Suppressor macrophage (primary cell): Measurements from ENCODE around the gene UBTF.
"Not testable (repeated sequence)": the region's sequence is repeated elsewhere in the genome, so short reads cannot be mapped to it uniquely, and the experiment has no call there.

Experiments
- DNase-seq, 4 experiments: peaks; one replicate each; pipeline ENCODE4 v3.0.0-alpha.2; 2020 to 2022

UBTF gene

DNA sequence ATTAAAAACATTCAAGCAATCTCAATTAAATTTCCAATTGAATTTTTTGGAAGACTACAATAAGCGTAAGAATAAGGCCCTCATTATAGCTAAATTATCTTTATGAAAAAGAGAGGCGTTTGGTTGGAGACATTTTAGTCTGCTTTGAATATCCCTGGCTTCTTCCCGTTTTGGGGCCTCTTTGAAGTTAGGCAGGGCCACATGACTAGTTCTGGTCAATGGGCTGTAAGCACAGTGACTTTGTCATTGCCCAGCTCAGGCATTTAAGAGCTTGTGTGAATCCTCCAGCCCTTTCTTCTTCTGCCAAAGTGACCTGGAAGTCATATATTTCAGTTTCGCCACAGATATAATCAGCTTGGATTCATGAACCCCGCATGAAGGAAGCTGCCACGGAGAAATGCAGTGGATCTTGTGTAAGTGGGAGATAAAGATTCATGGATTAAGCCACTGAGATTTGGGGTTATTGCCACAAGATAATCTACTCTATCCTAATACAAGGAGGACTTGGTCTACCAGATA is 21.7 kb upstream of the UBTF start:
- DNase-seq, result peak; percentile 65 to 82 (median 76)

DNA sequence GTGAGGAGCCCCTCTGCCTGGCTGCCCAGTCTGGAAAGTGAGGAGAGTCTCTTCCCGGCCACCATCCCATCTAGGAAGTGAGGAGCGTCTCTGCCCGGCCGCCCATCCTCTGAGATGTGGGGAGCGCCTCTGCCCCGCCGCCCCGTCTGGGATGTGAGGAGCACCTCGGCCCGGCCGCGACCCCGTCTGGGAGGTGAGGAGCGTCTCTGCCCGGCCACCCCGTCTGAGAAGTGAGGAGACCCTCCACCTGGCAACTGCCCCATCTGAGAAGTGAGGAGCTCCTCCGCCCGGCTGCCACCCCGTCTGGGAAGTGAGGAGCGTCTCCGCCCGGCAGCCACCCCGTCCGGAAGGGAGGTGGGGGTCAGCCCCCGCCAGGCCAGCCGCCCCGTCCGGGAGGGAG is 18.4 kb upstream of the UBTF start:
- not testable (repeated sequence) for DNase-seq

DNA sequence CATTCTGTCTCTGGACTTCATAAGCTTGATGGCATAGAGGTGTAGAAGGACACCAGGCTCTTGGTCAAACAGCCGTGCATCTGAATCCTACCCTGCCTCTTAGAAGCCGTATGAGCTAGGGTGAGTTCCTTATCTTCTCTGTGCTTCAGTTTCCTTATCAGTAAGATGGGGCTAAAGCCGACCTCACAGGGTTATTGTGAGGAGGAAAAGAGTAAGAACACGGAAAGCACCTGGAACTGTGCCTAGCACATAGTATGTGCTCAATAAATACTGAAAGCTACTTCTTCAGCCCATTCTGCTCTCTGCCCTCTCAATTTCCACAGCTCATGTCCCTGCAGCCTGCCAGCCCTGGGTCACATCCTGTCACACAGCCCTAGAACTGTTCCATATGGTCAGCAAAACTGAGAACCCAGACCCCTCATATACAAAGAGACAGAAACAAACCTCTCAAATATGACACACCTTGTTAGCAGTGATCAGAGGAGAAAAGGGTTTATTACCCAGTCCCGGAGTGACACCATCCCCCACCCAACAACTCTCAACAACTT is 17.0 kb upstream of the UBTF start:
- DNase-seq, result no peak

DNA sequence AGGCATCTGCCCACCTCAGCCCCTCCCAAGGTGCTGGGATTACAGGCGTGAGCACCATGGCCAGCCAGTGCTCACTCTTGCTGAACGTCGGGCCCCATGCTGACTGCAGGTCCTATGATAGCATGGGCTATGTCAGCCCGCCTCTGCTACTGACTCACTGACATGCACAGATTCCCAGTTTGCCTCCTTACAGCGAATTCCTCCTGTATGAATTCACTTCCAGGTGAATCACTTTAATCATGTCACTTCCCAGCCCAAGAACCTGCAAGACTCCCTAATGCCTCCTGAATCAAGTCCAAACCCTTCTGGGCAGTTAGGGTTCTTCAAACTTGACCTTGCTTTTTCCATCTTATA is 16.1 kb upstream of the UBTF start:
- DNase-seq, result no peak

DNA sequence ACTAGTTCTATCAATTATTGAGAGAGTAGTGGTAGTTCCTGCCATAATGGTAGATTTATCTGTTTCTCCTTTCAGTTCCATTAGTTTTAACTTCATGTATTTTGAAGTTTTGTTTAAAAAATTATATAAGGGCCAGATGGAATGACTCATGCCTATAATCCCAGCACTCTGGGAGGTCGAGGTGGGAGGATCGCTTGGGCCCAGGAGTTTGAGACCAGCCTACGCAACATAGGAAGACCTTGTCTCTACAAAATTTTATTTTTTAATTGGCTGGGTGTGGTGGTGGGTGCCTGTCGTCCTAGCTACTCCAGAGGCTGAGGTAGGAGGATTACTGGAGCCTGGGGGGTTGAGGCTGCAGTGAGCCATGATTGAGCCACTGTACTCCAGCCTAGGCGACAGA is 14.1 kb upstream of the UBTF start:
- no peak for DNase-seq

DNA sequence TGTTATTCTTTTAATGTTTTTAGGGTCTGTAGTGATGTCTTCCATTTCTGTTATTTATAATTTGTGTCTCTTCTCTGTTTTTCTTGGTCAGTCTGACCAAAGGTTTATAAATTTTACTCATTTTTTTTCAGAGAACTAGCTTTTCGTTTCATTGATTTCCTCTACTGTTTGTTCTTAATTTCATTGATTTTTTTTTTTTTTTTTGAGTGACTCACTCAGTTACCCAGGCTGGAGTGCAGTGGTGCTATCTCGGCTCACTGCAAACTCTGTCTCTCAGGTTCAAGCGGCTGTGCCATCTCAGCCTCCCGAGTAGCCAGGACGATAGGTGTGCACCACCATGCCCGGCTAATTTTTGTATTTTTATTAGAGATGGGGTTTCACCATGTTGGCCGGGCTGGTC is 12.6 kb upstream of the UBTF start:
- DNase-seq, result no peak

DNA sequence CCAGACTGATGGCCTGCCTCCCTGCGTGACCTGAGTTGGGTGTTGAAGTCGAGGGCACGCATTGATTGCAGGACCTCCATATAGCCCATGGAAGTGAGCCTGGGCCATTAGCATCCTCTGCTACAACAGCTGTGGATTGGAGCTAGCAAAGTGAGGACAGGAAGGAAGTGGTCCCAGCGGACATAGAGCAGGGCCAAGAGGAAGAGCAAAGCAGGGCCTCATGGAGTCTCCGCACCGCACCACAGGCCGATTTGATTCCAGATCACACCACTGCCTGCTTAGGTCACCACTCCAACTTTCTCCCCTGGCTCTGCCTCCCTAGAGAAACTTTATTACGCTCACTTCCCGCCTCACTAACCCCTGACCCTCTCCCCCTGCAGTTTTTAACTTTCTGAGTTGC is 10.7 kb upstream of the UBTF start:
- no peak for DNase-seq

DNA sequence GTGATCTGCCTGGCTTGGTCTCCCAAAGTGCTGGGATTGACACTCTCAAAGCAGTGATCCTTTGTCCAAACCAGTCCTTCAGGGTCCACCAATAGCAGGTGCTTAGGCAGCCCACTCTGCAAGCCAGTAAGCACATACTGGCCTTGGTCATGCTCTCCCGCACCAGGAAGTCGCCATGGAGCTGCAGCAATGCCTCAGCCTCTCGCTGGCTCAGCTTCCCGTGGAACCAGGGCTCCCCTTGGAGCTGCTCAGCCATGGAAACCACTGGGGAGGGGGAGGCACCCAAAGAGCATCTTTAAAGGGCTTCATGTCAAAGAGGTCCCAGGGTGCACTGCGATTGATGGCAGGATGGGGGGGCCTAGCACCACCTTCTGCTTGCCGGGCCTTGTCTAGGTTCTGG is 9.6 kb upstream of the UBTF start:
- no peak for DNase-seq

DNA sequence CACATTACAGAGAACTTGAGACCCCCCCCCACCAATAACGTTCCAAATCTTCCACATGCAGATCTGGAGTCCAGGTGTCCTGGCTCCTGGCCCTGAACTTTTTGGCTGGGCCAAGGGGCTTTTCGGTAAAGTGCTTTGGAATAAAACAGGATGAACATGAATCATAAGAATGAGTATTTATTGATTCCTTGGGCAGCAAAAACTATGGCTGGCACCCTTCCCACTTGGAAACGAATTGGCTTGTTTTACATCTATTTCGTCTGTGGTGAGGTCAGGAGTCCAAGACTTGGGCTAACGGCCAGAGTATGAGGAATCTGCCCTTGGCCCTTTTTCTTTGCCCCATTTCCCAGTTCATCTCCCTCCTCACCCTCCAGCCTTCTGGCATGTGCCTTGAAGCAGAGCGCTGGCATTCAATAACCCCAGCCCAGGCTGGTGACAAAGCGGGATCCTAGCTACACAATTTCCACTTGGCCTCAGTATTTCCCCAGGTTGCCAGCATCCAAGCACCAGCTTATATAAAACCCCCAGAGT is 4.1 kb upstream of the UBTF start:
- no peak for DNase-seq

DNA sequence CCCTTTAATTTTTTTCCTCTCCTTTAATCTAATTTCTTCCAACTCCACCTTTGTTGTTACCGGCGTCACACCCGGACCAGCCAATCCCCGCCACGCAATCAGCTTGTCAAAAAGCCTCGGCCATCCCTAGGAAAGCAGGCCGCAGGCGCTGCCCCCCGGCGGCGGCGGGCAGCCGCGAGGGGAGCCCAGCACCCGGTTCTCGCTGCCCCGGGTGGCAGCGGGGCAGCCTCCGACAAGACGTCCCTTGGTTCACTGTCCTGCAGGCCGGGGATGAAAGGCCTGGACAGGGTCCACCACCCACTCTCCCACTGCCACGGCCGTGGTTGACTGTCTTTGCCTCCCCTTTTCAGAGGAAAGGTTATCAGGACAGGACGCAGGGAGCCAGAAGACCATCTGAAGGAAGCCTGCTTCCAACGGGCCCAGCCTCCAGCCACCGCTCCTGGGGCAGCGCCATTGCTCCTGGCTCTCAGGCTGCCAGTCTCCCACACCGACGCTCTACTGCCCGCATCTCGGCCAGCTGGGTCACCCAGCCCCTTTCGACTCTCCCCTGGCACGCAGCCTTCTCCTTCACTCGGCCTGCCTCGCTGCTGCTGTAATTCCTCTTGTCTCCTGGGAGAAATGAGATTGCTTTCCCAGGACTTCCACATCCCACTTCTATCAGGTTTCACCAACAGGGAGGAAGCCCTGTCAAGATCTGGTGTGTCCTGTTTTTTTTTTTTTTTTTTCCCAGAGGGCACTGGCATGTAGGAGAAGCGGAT is 2.8 kb upstream of the UBTF start:
- peak; percentile 42 to 79 (median 62) for DNase-seq

DNA sequence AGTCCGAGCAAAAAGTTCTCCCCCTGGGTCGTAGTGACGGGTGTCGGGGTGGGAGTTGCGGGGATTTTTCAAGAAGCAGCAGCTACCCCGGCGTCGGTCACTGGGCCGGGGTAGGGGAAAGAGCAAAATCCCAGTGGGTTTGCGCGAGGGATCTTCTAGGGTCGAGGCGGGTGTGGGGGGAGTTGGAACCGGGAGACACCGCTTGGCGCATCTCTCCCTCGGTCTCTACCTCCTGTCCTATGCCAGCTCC is 2.3 kb upstream of the UBTF start:
- no peak for DNase-seq

DNA sequence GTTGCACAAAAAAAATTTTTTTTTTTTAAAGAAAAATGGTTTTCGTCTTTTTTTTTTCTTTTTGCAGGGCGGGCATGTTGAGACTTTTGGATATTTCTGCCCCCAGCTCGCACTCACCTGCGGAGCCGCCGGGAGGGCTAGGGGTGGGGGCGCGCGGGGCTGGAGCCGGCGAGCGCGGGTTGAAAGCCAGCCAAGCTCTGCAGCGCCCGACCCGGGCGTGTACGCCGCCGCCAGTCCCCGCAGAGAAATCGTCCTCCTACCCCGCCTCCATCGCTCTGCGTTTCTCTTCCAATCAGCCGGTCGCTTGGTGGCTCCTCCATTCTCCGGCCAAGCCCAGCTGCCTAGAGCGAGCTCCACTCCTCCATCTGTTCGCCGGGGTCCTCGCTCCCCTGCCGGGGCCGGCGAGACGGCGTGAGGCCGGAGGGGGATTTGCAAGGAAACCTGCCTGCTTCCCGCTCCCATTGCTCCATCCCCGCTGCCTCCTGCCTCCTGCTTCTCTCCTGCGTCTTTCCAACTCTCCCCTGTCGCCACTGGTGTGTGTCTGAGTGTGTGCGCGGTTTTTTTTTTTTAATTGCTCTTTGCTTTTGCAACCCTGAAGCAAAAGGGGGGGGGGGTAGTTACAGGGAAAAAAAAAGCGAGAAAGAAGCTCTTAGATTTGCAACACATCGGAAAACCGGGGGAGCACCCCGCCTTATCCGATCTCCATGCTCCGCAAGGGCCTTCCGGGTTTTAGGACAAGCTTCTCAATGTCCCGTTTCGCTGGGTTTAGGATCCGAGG is 1.8 kb upstream of the UBTF start:
- DNase-seq, result peak; percentile 65 to 86 (median 77)

DNA sequence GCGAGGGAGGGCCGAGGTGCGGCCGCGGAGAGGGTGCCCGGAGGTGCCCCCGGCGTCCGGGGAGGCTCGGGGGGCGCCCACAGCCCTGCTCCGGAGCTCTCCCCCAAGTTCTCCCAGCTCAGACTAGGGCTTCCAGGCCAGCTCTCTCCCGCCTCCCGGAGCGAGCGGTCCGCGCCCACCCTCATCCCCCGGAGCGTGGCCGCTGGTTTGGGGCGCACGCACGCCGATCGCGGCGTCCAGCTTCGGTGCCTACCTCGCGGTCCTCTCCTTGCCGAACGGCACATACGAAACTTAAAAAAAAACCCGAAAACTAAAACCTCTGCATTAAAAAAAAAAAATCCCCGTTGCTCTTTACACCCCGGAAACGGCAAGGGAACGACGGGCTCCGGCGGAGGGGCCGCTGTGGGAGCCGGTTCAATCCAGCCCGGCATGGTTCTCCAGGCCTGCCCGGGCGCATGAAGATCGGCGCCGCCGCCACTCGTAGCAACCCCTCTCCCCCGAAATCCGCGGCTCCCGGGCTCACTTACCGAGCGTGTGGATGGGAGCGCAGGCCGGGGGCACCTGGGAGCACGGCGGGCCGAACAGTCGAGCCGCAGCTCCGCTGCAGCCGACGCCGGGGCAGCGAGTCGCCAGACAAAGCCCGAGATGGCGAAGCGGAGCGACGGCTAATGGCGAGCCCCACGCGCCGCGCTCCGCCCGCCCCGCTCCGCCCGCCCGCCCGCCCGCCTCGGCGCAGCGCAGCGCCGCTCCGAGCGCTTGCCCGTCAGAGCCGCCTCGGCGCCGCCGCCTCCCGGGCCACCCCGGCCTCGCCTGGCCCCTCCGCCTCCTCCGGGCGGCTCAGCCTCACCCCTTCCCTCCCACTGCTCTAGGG is 973 bp upstream of the UBTF start:
- peak; percentile 60 to 88 (median 78) for DNase-seq

DNA sequence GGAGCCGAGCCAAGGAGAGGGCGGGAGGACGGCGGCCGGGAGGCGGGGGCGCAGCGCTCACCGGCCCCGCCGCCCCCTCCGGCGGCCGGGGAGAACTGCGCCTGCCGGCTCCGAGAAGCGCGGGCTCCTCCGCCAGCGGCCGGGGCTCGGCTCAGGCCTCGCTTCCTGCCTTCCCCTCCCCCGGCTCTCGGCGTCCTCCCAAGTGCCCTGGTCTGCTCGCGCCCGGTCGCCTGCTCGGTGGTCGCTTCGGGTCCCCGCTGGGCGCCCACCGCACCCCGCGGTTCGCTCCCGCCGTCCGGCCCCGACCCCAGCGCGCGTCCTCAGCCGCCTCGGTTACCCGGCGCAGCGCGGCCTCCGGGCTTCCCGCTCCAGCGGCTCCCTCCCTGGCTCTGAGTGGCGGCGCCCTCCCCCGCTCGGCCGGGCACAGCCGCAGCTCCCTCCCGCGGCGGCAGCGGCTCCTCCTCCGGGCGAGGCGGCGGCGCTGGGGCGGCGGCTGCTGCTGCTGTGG is 313 bp downstream of the UBTF start:
- DNase-seq, result peak; percentile 83 to 92 (median 87)

DNA sequence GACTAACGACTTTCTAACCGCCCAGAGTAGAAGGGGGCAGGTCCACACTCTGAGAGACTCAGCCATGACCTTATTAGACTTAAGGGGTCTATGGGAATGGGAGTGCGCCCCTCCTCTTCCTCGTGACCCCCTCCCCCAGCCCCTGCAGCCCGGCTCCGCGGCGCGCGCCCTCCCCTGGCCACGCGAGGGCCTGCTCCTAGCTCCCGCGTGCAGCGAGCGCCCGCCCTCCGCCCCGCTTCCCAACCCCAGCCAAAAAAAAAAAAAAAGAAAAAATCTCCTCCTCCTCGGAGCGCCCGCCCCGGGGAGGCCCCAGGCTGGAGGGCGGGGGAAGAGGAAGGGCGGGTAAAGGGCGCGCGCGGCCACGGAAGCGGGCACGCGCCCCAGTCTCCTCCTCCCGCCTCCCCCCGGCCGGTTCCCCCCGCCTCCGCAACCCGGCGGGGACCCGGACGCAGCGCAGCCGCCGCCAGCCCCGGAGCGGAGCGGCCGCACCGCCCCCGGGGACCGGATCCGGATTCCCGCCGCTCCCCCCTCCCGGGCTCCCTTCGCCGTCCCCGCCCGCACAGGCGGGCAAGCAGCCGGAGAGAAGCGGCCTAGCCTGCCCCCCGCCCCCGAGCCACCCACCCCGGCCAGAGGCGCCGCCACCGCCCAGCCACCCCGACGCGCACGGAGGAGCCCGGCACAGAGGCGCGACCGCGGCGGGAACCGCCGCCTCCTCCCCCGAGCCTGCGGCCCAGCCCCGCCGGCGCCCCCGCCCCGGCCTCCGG is 949 bp downstream of the UBTF start:
- DNase-seq, result peak; percentile 93 to 98 (median 96)

DNA sequence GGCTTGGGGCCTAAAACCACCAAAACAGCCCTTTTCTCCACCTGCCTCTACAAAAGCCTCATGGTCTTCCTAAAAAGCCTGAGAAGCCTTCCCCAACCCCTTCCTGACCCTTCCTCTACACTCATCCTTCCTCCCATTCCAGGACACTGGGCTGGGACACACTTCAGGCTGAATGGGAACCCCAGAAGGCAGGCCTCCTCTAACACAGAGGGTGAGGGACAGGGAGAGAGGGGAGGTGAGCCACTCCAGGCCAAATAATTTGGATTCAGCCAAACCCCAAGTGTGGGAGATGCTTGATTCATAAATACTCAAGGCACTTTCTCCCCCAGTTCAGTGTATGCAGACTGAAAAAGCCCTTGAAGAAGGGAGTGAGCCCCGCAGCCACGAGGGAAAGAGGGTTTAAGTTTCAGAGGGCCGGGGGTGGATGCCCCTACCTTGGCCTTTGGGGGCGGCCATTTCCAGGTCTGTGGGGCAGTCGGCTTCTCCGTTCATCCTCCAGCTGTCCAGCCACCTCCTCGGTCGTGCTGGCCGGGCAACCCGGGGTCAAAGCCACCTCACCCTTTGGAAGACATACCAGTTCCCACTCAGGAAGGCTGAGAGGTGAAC is 1.6 kb downstream of the UBTF start:
- no peak for DNase-seq

DNA sequence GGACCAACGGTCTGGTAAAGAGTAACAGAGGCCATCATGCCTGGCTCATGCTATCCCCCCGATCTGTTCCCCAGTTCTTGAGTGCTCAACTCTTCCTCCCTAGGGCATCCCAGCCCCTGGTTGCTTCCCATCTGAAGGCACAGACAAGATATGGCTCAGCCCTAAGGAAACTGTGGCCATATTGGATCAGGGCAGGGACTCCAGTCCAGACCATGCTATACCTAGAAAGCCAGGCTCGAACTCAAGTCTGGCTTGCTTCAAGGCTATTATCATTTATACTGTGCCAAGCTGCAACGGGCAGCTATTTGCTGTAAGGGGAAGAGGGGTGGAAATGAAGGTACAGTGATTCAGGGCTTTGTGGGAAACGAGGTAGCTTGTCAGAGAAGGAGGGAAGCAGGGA is 2.8 kb downstream of the UBTF start:
- no peak for DNase-seq

DNA sequence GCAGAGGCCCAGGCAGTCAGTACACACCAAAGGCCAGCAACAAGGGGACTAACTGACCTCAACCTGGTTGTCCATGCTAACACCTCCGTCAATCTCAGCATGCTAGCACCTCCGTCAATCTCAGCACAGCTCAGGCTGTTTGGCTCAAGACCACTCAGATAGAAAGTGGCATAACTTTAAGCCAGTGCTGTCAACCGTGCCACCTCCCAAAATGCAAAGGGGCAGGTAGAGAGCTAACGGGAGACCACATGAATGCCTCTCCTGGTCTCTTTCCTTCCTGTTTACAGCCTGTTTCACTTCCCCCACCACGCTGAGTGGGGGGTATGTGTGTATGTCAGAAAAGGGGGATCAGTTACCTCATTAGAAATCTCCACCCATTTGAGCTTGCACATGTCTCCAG is 3.3 kb downstream of the UBTF start:
- no peak for DNase-seq

DNA sequence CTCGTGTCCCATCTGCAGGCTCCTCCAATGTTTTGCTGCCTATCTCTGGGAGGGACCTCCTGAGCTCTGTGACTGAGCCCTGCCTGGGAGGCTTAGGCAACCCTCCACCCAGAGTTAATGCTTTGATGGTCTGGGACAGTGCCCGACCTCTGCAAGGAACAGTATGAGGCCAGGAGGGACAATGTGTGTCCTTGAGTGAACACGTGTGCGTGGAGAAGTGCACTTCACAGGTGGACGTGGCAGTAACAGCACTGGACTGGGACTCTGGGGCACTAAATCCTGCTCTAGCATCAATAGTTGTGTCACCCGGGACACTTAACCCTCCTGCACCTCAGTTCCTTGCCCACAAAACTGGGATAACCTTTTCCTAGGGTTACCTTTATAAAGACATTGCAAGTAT is 4.6 kb downstream of the UBTF start:
- DNase-seq, result no peak

DNA sequence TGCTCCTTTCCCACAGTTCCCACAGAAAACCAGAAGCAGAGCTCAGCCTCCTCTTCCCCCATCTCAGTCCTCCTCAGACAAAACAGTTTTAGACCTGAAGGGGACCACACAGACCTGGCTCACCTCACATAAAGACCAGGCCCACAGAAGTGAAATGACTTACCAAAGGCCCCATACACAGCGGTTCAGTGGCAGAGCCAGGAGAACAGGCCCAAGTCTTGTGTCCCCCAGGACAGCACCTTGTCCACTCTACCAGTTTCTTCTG is 5.3 kb downstream of the UBTF start:
- no peak for DNase-seq

DNA sequence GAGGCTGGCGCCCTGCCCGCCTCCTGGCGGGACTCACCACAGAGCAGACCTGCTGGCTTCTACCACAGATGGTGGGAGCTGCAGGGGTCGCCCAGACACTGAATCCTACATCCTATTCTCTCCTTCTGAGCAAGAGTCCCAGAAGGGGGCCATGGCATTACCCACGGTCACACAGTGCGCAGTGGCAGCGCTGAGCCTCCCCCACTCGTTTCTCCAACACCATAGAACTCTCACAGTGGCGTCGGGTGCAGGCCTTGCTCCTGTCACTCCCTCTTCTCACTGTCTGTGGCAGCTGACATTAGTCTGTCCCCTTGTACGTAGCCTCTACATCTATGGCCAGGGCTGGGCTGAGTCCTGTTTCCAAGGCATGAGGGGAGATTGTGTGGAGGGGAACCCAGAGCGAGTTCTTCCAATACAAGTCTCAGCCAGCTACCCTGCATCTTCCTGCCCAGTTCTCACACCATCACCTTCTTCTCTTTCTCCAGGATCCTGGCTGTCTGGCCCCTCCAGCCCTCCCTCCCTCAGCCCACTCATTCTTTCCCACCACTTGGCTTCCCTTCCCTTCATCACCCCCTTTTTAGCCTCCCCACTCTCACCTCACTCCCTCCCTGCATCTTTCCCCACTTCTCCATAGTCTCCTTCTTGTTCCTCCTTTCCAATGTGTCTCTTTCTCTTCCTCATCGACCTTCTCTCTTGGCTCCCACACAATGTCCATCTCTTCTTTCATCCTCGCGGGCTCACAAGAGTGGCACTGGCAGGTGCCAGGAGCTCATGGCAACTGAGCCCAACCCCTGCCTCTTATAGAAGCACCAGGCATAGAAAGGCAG is 5.9 kb downstream of the UBTF start:
- DNase-seq, result no peak
